ENCODE measurements around the gene MIDN.

The MIDN gene

GRCh38 chr19:1256646-1257474, 8.5 kb downstream of the MIDN start:
- DNase-seq: no peak

GRCh38 chr19:1257475-1258162, 9.2 kb downstream of the MIDN start:
- no peak for DNase-seq

GRCh38 chr19:1258163-1258492, 9.7 kb downstream of the MIDN start:
- no peak for DNase-seq

GRCh38 chr19:1258707-1259205, 10.4 kb downstream of the MIDN start:
- DNase-seq: no peak

- peak in 9 of 56 donors; percentile 11 to 48 (median 17) for DNase-seq
Measured at GRCh38 chr19:1259206-1259875, 11.0 kb downstream of the MIDN start.

- peak in 1 of 56 donors; percentile 68 for DNase-seq
Measured at GRCh38 chr19:1259876-1260748, 11.7 kb downstream of the MIDN start.

GRCh38 chr19:1260749-1261537, 12.6 kb downstream of the MIDN start:
- DNase-seq: peak; percentile 53 to 97 (median 92)

GRCh38 chr19:1261538-1261797, 13.1 kb downstream of the MIDN start:
- DNase-seq: peak in 2 of 56 donors; percentile 51 to 60

GRCh38 chr19:1261798-1262622, 13.6 kb downstream of the MIDN start:
- peak in 31 of 56 donors; percentile 16 to 71 (median 38) for DNase-seq

GRCh38 chr19:1262623-1263123, 14.3 kb downstream of the MIDN start:
- DNase-seq: peak in 1 of 56 donors; percentile 43

- DNase-seq: no peak
Measured at GRCh38 chr19:1263188-1263587, 14.8 kb downstream of the MIDN start.

GRCh38 chr19:1264801-1265614, 16.6 kb downstream of the MIDN start:
- DNase-seq: peak in 6 of 56 donors; percentile 21 to 47 (median 32)

GRCh38 chr19:1265615-1266128, 17.3 kb downstream of the MIDN start:
- peak in 9 of 56 donors; percentile 14 to 58 (median 24) for DNase-seq

GRCh38 chr19:1266129-1266915, 17.9 kb downstream of the MIDN start:
- peak in 47 of 56 donors; percentile 27 to 85 (median 62) for DNase-seq

GRCh38 chr19:1266916-1267476, 18.6 kb downstream of the MIDN start:
- DNase-seq: peak in 45 of 56 donors; percentile 20 to 86 (median 64)

GRCh38 chr19:1267477-1268225, 19.3 kb downstream of the MIDN start:
- peak in 20 of 56 donors; percentile 11 to 48 (median 34) for DNase-seq

Data from nucleus accumbens (tissue), 56 donors.